ENCODE measurements around the gene PPIF. TPM values are rescaled to one million over a fixed set of nuclear protein-coding genes. Genes with fewer than 3 reads are reported as not detected.

Gene PPIF
- total and polyA plus RNA-seq, 2 of the 13 experiments (the other 11 are each of a cell fraction or from before 2014, with no cell fraction given): 147 to 157 TPM

DNA sequence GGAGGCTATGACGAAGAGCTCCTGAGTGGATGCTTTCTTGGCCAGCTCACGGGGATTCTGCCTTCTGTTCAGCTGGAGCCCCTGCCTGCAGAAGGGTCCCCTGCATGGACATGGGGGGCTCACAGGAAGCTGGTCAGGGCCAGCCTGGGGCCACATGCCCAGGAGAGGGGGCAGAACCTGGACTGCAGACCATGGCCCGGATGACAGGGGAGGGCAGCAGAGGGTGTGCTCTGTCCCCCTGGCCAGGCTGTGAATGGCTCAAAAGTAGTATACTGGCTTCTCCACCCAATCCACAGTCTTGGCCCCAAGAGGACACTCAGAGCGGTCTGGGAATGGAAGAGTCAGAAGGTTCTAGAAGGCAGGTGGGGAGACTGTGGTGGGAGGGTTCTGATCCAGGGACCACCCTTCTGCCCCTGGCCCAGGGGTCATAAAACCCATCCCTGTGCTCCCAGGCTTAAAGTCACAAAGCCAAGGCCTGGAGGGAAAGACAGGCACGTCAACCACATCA is 40.3 kb downstream of the PPIF start:
- Histone ChIP-seq H2AFZ (ENCODE audit: low read length) (no peak overlapping the region), H3K79me2 (ENCODE audit: insufficient read depth, low read length) (no peaks in the 10 kb centered on the region), H3K27ac (ENCODE audit: extremely low read length, insufficient read depth, low read length) (no peak overlapping the region), H3K4me3 (replicated peaks in 1 of 3; ENCODE audit: insufficient read depth in 1 of 3, low read depth in 2 of 3, low read length in 3 of 3) (no peak overlapping the region), H3K27me3 (ENCODE audit: control insufficient read depth in 1 of 2, insufficient read depth in 2 of 2, low read length in 2 of 2) (no peaks in the 10 kb centered on the region), H3K36me3 (replicated peaks in 1 of 2; ENCODE audit: control insufficient read depth in 1 of 2, insufficient read depth in 2 of 2, low read length in 2 of 2) (no peaks in the 10 kb centered on the region), H3K9me3 (ENCODE audit: low read length) (no peaks in the 10 kb centered on the region), H4K20me1 (ENCODE audit: insufficient read depth, low read length) (no peaks in the 10 kb centered on the region), H3K4me2 (ENCODE audit: low read depth, low read length) (no peak overlapping the region), H3K9ac (ENCODE audit: insufficient read depth, low read depth, low read length) (no peak overlapping the region), H3K4me1 (ENCODE audit: insufficient read depth, low read length) (peaks cover 5% of the 10 kb centered on the region)
- intact Hi-C loops (cut with micrococcal nuclease; ENCODE audit: unreplicated experiment) (no loop called here), in situ Hi-C loops (cut with HindIII; ENCODE audit: extremely low pct_ligation_motif_present, low pct_unique_long_range_greater_than_20kb) (no loop called here)
- no TSS peak for BruUV-seq (replicated peaks)
- ChIA-PET POLR2A (no interaction called here), CTCF (ENCODE audit: low intra/inter-chr PET ratio, low total read pairs) (no interaction called here)
- DNase-seq (ENCODE audit: low spot score) (no peak), ATAC-seq (no peak), FAIRE-seq (no peak)
- no peak for TF ChIP-seq ZNF30 (CRISPR knock-in tag; IDR thresholded peaks at IDR 0.05)
- no peak for TF ChIP-seq ZNF772 (CRISPR knock-in tag; IDR thresholded peaks at IDR 0.05)
- TF ChIP-seq, protein P1, sequence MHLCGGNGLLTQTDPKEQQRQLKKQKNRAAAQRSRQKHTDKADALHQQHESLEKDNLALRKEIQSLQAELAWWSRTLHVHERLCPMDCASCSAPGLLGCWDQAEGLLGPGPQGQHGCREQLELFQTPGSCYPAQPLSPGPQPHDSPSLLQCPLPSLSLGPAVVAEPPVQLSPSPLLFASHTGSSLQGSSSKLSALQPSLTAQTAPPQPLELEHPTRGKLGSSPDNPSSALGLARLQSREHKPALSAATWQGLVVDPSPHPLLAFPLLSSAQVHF (CRISPR knock-in tag; IDR thresholded peaks at IDR 0.05): no peak
- TF ChIP-seq, protein P2, sequence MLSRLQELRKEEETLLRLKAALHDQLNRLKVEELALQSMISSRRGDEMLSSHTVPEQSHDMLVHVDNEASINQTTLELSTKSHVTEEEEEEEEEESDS (CRISPR knock-in tag; IDR thresholded peaks at IDR 0.05; ENCODE audit: borderline replicate concordance): no peak
- no peak for TF ChIP-seq SIX1 (CRISPR knock-in tag; IDR thresholded peaks at IDR 0.05; ENCODE audit: borderline replicate concordance)
- TF ChIP-seq ZFP41 (CRISPR knock-in tag; IDR thresholded peaks at IDR 0.05; ENCODE audit: borderline replicate concordance): no peak
- TF ChIP-seq, protein P3, sequence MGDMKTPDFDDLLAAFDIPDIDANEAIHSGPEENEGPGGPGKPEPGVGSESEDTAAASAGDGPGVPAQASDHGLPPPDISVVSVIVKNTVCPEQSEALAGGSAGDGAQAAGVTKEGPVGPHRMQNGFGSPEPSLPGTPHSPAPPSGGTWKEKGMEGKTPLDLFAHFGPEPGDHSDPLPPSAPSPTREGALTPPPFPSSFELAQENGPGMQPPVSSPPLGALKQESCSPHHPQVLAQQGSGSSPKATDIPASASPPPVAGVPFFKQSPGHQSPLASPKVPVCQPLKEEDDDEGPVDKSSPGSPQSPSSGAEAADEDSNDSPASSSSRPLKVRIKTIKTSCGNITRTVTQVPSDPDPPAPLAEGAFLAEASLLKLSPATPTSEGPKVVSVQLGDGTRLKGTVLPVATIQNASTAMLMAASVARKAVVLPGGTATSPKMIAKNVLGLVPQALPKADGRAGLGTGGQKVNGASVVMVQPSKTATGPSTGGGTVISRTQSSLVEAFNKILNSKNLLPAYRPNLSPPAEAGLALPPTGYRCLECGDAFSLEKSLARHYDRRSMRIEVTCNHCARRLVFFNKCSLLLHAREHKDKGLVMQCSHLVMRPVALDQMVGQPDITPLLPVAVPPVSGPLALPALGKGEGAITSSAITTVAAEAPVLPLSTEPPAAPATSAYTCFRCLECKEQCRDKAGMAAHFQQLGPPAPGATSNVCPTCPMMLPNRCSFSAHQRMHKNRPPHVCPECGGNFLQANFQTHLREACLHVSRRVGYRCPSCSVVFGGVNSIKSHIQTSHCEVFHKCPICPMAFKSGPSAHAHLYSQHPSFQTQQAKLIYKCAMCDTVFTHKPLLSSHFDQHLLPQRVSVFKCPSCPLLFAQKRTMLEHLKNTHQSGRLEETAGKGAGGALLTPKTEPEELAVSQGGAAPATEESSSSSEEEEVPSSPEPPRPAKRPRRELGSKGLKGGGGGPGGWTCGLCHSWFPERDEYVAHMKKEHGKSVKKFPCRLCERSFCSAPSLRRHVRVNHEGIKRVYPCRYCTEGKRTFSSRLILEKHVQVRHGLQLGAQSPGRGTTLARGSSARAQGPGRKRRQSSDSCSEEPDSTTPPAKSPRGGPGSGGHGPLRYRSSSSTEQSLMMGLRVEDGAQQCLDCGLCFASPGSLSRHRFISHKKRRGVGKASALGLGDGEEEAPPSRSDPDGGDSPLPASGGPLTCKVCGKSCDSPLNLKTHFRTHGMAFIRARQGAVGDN (CRISPR knock-in tag; IDR thresholded peaks at IDR 0.05): no peak
- TF ChIP-seq ZNF550 (CRISPR knock-in tag; IDR thresholded peaks at IDR 0.05; ENCODE audit: borderline replicate concordance): no peak
- 89% methylated on average over 4 of the region's 5 CpGs for WGBS (ENCODE audit: low lambda C conversion rate)

Measured in HepG2 (cell line).